HEK293T (cell line): Measurements from ENCODE around the gene GRHL1.
A peak's percentile ranks its signal among the peaks of the same experiment; 100 is the strongest.

Source experiments
- CTCF ChIA-PET: fragments of 350-600 bp; formaldehyde crosslinking; extraction: SDS; loops from one replicate; lab custom pipeline; 2021; ENCODE audit warnings: antibody characterized with exemption, inconsistent platforms; lab: Yijun Ruan, JAX
- POLR2A ChIA-PET: fragments of 350-600 bp; formaldehyde crosslinking; extraction: SDS; loops from one replicate; lab custom pipeline; 2020; ENCODE audit warnings: antibody characterized with exemption, inconsistent platforms; lab: Yijun Ruan, JAX
- DNase-seq: peaks from one replicate; pipeline ENCODE4 v3.0.0; 2012; ENCODE audit warnings: mixed read lengths; ENCODE audit errors: extremely low spot score
- ARNT ChIP-seq: fragments of 450-650 bp; IDR thresholded peaks from 2 replicates; pipeline ENCODE4 v1.6.1; 2017; ENCODE audit warnings: mild to moderate bottlenecking
- BHLHE40 ChIP-seq: fragments of 450-650 bp; IDR thresholded peaks from 2 replicates; pipeline ENCODE4 v1.6.1; 2016; ENCODE audit warnings: mild to moderate bottlenecking, moderate library complexity, borderline replicate concordance
- CTBP1 ChIP-seq: fragments of 450-650 bp; IDR thresholded peaks from 2 replicates; pipeline ENCODE4 v1.6.1; 2016; ENCODE audit warnings: borderline replicate concordance
- ELF4 ChIP-seq: fragments of 450-650 bp; IDR thresholded peaks from 2 replicates; pipeline ENCODE4 v1.6.1; 2017; ENCODE audit warnings: antibody characterized with exemption
- FOXA1 ChIP-seq: fragments of 450-650 bp; IDR thresholded peaks from 2 replicates; pipeline ENCODE4 v1.6.1; 2016; ENCODE audit warnings: mild to moderate bottlenecking
- FOXK2 ChIP-seq: fragments of 450-650 bp; IDR thresholded peaks from 2 replicates; pipeline ENCODE4 v1.6.1; 2016; ENCODE audit warnings: mild to moderate bottlenecking
- FOXM1 ChIP-seq: fragments of 450-650 bp; IDR thresholded peaks from 2 replicates; pipeline ENCODE4 v1.6.1; 2017; ENCODE audit warnings: mild to moderate bottlenecking, borderline replicate concordance
- HDGF ChIP-seq: fragments of 450-650 bp; IDR thresholded peaks from 2 replicates; pipeline ENCODE4 v1.6.1; 2017; ENCODE audit warnings: antibody characterized with exemption, borderline replicate concordance
- L3MBTL2 ChIP-seq: fragments of 450-650 bp; conservative IDR thresholded peaks from 2 replicates; pipeline ENCODE4 v1.6.1; 2016; ENCODE audit warnings: mild to moderate bottlenecking
- LEF1 ChIP-seq: fragments of 450-650 bp; IDR thresholded peaks from 2 replicates; pipeline ENCODE4 v1.6.1; 2017; ENCODE audit warnings: mild to moderate bottlenecking, borderline replicate concordance
- NFRKB ChIP-seq: fragments of 450-650 bp; IDR thresholded peaks from 2 replicates; pipeline ENCODE4 v1.6.1; 2016; ENCODE audit warnings: mild to moderate bottlenecking, moderate library complexity
- SP1 ChIP-seq: fragments of 450-650 bp; IDR thresholded peaks from 2 replicates; pipeline ENCODE4 v1.6.1; 2017
- SUZ12 ChIP-seq: fragments of 450-650 bp; IDR thresholded peaks from 2 replicates; pipeline ENCODE4 v1.6.1; 2016; ENCODE audit warnings: mild to moderate bottlenecking
- TARDBP ChIP-seq: fragments of 450-650 bp; IDR thresholded peaks from 2 replicates; pipeline ENCODE4 v1.6.1; 2016
- ZNF384 ChIP-seq: fragments of 450-650 bp; IDR thresholded peaks from 2 replicates; pipeline ENCODE4 v1.6.1; 2016
- TF ChIP-seq, protein P1 (sequence below): fragments of 450-650 bp; IDR thresholded peaks from 2 replicates; pipeline ENCODE4 v1.6.1; 2016

The GRHL1 gene

GRCh38 chr2:10042301-10043161 is 91.0 kb downstream of the GRHL1 start:
- POLR2A ChIA-PET, result interaction anchor here (0.6 to 2.0 kb wide), 4 partner anchors 30 to 289 kb away, joined by 3 to 8 read pairs (median 5); partner anchors contain the start of gene TAF1B
- TF ChIP-seq FOXK2, result no peak
- TF ChIP-seq L3MBTL2, result peak; percentile 55
- CTCF ChIA-PET, result interaction anchor here (0.9 to 1.3 kb wide), 2 partner anchors 55 to 58 kb away, joined by 4 to 8 read pairs; no protein-coding TSS in a partner anchor
- DNase-seq, result peak; percentile 31

DNA sequence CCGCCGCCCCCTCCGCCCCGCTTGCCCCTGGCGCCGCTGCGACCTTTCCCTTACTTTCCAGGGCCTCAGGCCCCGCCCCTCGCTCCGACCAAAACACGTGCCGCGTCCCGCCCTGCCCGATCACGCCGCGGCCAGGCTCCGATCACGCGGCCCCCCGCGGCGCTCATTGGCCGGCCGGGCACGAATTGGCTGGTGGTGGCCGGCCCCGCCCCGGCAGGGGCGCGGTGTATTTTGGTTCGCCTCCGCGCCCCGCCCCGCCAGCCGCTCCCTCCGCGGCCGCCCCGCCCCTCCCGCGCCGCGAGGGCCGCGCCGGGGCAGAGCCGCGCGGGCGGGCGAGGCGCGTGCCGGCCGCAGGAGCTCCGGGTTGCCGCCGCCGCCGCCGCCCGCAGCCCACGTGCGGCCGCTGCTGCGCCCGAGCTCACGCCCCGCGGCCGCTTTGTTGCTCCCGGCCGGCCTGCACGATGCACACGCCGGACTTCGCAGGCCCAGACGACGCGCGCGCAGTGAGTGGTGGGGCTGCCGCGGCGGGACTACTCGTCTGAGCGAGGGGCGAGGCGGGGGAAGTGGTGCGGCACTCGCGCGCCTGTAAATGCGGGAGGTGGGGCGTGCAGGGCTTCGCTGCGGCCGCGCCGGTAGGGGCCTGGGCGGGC is 91.9 kb downstream of the GRHL1 start, which contains the start of gene KLF11:
KLF11 (plus strand) TSS at position 295 of the 650 bp plus-strand sequence; CDS start at position 462, 167 bp downstream.
- POLR2A ChIA-PET, result interaction anchor here (1.0 to 2.0 kb wide), 4 partner anchors 29 to 290 kb away, joined by 3 to 8 read pairs (median 6); partner anchors contain the start of gene TAF1B
- TF ChIP-seq ARNT (no peak), L3MBTL2 (0 out of 2 replicates have a peak, but pooled peaks have one; percentile 39)
- peak; percentile 93 for DNase-seq
- CTCF ChIA-PET, result interaction anchor here (0.9 to 1.3 kb wide), 2 partner anchors 54 to 59 kb away, joined by 4 to 8 read pairs; no protein-coding TSS in a partner anchor

DNA sequence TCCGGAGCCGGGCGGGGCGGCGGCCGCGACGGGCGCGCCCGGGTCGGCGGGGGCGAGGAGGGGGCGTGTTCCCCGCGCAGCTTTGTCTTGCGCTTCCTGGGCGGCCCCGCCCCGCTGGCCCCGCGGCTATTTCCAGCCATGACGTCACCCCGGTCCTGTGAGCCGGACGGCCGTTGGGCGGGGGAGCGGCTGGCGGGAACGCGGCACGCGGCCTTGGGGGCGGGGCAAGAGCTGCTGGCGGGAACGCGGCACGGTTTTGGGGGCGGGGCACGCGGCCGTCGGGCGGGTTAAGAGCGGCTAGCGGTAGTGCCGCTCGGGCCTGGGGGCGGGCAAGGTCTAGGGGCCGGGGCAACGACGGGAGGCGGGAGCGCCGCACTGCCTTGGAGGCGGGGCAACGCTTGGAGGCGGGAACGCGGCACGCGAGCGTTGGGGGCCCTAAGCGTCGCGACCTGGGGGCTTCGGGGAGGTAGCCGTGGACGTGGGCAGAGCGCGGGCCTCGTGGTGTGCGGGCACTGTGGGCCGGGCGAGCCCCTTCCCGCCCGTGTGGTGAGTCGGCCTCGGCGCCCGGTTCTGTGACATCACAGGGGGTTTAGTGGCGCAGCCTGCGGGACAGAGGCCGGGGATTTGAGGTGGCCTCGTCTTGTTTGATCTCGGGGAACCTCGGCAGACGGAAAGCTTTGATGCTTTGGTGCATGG is 92.6 kb downstream of the GRHL1 start:
- ChIA-PET CTCF (interaction anchor here (0.7 to 1.3 kb wide), 3 partner anchors 60 to 1088 kb away, joined by 4 to 8 read pairs (median 5); no protein-coding TSS in a partner anchor), POLR2A (interaction anchor here (1.0 to 2.0 kb wide), 4 partner anchors 29 to 290 kb away, joined by 3 to 8 read pairs (median 6); partner anchors contain the start of gene TAF1B)
- peak; percentile 94 for DNase-seq
- TF ChIP-seq L3MBTL2 (peak; percentile 96), FOXM1 (peak; percentile 30; the same call in 1 of the 2 replicates), BHLHE40 (no peak), ELF4 (no peak), HDGF (no peak), FOXK2 (no peak), LEF1 (no peak), ARNT (no peak), CTBP1 (no peak), SUZ12 (no peak), ZNF384 (no peak), NFRKB (no peak), SP1 (no peak), TARDBP (no peak), FOXA1 (no peak)
- TF ChIP-seq, protein P1, sequence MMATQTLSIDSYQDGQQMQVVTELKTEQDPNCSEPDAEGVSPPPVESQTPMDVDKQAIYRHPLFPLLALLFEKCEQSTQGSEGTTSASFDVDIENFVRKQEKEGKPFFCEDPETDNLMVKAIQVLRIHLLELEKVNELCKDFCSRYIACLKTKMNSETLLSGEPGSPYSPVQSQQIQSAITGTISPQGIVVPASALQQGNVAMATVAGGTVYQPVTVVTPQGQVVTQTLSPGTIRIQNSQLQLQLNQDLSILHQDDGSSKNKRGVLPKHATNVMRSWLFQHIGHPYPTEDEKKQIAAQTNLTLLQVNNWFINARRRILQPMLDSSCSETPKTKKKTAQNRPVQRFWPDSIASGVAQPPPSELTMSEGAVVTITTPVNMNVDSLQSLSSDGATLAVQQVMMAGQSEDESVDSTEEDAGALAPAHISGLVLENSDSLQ, result peak; percentile 32; the same call in 1 of the 2 replicates

GRCh38 chr2:10045561-10046355 is 94.3 kb downstream of the GRHL1 start:
- TF ChIP-seq LEF1 (no peak), ZNF384 (no peak), BHLHE40 (no peak), ELF4 (no peak), HDGF (no peak), FOXK2 (no peak), FOXA1 (no peak), TARDBP (no peak), ARNT (no peak), L3MBTL2 (no peak), NFRKB (no peak), CTBP1 (no peak)
- CTCF ChIA-PET, result interaction anchor here (1.5 kb wide), 2 partner anchors 11 to 232 kb away, joined by 3 to 4 read pairs; no protein-coding TSS in a partner anchor
- DNase-seq, result no peak
- POLR2A ChIA-PET, result no interaction called here

DNA sequence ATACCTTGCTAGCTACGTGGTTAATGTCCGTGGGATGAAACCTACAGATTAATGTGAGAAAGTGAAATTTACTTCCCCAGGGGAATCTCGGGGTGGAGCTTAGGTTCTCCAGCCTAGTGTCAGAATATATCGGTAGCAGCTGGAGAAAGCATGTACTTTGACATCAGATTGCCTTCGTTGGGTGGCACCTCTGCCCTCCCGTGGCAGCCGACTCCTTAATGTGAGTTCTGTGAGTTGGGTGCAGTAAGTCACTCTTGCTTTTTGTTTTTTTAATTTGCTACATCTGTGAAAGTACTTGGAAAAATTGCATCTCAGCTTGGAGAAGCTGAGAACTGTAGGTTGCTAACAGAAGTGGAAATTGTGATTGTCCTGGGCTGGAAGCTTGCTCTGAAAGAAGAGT is 95.4 kb downstream of the GRHL1 start:
- ChIA-PET CTCF (interaction anchor here (0.6 to 1.9 kb wide), 6 partner anchors 10 to 248 kb away, joined by 3 to 6 read pairs (median 4); no protein-coding TSS in a partner anchor), POLR2A (interaction anchor here (1.9 kb wide), 1 partner anchor 204 kb away, joined by 5 read pairs; the partner anchor contains the start of gene TAF1B)
- TF ChIP-seq NFRKB (no peak), ZNF384 (no peak), BHLHE40 (no peak), ELF4 (no peak), FOXA1 (no peak)
- no peak for DNase-seq
